ENCODE data around the gene NR2C2.

DNA sequence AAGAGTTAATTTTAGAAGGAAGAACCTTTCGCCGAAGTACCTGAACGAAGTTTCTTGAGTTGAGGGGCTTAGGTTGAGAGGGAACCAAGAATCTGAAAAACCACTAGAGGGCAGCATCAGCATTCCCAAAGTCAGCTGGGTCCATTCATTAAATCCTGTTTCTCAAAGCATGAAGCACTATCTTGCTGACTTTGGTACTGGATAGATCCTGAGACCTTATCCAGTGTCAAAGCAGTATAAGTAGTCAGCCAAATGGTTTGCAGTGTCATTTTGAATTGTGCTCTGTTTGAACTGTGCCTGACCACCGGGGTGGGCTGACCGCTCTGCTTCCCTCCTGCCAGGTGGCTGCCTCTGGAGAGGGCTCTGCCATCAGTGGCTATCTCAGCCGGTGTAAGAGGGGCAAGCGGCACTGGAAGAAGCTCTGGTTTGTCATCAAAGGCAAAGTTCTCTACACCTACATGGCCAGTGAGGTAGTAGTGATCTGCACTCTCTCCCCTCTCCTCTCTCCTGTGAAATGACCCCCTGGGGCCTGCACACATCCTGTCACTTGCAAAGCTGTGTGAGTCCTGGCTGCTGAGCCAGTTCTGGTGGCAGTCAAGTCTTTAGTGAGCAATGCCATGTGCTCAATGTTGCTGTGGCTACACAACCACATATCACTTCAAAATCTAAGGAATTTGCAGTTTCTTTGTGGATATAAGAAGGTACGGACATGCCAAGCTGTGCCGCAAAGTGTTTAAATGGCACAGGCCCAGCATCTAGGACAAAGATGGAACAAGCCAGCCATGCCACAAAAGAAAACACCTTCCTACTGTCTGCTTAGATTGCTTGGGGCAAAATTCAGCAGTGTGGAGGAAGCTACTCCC lies 21.4 kb upstream of the NR2C2 start:
- TF ChIP-seq, protein P1, sequence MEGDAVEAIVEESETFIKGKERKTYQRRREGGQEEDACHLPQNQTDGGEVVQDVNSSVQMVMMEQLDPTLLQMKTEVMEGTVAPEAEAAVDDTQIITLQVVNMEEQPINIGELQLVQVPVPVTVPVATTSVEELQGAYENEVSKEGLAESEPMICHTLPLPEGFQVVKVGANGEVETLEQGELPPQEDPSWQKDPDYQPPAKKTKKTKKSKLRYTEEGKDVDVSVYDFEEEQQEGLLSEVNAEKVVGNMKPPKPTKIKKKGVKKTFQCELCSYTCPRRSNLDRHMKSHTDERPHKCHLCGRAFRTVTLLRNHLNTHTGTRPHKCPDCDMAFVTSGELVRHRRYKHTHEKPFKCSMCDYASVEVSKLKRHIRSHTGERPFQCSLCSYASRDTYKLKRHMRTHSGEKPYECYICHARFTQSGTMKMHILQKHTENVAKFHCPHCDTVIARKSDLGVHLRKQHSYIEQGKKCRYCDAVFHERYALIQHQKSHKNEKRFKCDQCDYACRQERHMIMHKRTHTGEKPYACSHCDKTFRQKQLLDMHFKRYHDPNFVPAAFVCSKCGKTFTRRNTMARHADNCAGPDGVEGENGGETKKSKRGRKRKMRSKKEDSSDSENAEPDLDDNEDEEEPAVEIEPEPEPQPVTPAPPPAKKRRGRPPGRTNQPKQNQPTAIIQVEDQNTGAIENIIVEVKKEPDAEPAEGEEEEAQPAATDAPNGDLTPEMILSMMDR (IDR thresholded peaks at IDR 0.05; ENCODE audit: borderline replicate concordance, extremely low read depth, low read length, poor library complexity, severe bottlenecking) = peak; percentile 79
- no peak for TF ChIP-seq EZH2 (IDR thresholded peaks at IDR 0.05; ENCODE audit: borderline replicate concordance, low read depth, low read length, severe bottlenecking)
